HG03108 (cell line): ENCODE results near the gene SEL1L.
A peak's percentile ranks its signal among the peaks of the same experiment; 100 is the strongest.
"Not testable (repeated sequence)": the region's sequence is repeated elsewhere in the genome, so short reads cannot be mapped to it uniquely, and the experiment has no call there.

Experiments used
- ATAC-seq: cut with Tn5 transposase; IDR thresholded peaks from one replicate; pipeline ENCODE4 v1.9.1; 2021; ENCODE audit warnings: moderate library complexity; ENCODE audit not compliant: unreplicated experiment

SEL1L gene

DNA sequence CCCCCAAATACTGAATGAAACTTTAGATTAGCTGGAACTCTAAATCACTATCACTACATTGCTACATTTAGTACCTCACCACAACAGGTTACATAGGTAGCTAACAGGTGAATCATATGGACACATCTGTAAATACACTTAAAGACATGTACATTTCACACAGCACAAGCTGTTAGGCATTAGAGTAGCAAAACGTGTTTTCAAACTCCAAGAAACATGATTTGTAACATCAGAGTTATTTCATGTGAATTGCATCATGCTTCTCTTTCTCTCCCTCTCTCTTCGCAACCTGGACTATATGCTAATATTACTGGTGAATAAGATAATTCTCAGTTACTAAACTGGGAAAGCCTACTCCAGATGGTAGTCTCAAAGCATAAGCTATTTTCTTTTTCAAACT lies 4.3 kb downstream of the SEL1L start:
- ATAC-seq, result no peak

DNA sequence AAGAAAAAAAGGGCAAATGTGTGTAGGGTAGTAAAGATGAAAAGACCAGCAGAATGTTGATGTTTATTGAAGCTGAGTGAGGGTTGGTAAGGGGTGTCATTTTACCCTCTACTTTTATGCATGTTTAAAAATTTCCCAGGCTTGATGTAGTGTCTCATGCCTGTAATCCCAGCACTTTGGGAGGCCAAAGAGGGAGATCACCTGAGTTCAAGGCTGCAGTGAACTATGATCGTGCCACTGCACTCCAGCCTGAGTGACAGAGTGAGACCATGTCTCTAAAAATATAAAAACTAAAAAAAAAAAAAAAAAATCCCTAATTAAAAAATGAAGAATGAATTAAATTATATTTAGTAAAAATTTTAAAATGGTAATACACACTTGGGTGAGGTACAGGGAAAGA lies 8.5 kb downstream of the SEL1L start:
- ATAC-seq, result no peak

DNA sequence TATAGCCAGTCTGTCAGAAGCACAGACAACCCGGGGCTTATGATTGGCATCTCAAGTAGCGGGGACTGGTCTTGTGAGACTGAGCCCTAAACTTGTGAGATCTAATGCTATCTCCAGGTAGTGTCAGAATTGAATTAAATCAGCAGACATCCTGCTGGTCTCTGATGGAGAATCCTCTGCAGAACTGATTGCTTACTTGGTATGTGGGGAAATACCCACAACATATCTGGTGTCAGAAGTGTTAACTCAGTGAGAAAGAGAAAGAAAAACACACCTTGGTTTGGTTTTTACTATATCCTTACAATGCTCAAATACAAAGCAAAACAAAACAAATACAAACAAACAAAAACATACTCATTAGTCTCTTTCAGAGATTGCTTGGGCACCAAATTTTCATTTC lies 10.0 kb downstream of the SEL1L start:
- no peak for ATAC-seq

DNA sequence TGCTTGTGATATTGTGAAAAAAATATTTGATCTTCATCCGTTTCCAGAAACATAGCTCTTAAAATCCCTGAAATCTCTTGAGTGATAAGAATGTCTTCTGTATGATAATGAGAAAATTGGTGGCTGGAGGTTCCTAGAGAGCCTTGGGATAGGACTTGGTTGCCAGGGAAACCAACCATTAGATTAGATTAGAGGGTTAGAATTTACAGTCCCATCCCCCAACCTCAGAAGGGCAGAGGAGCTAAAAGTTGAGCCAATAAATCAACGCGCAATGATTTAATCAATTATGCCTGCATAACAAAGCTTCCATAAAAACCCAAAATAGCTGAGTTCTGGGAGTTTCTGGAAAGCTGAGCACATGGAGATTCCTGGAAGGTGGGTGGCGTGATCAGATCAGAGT lies 10.6 kb downstream of the SEL1L start:
- ATAC-seq, result no peak

DNA sequence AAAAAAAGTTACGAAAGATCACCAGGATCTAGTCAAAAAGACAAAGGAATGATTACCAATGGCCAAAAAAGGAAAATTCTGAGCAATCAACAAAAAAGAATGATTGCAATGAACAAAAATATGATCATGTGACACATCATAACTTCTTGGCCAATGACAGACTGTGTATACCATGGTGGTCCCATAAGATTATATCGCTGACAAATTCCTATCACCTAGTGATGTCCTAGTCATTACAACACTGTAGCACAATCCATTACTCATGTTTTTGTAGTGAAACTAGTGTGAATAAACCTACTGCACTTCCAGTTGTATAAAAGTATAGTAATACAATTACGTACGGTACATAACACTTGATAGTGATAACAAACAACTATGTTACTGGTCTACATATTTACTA lies 12.3 kb downstream of the SEL1L start:
- ATAC-seq, result no peak

DNA sequence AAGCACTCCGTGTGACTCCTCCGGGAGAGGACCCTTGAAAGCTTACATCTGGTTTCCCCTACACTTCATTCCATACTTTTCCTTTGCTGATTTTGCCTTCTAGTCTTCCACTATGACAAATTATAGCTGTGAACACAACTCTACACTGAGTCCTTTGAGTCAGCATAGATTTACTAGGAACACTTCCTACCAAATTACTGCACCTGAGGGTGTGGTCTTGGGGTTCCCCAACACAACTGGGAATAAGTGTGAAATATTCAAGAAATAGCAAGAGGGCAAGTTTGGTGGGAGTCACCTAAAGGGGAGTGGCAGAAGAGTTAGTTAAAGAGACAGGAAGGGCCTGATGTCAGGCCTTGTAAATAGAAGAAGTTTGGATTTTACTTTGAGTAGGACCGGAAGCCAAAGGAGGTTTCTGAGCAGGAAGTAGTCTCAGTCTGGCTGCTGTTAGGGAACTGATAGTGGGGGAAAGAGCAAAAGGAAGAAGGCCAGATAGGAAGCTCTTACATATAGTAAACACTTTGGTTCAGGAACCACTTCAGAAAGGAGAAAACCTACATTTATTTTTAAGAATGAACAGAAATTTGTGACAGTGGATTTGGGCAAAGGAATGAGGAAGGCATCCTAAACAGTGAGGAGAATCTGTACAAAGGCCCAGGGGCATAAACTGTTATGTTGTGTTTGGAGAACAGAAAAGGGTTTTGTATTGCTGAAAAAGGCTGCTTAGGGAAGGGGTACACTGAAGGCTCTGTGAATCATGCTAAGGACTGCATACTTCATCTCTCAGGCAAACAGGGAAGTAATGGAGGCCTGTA lies 14.2 kb downstream of the SEL1L start:
- ATAC-seq, result peak; percentile 63

DNA sequence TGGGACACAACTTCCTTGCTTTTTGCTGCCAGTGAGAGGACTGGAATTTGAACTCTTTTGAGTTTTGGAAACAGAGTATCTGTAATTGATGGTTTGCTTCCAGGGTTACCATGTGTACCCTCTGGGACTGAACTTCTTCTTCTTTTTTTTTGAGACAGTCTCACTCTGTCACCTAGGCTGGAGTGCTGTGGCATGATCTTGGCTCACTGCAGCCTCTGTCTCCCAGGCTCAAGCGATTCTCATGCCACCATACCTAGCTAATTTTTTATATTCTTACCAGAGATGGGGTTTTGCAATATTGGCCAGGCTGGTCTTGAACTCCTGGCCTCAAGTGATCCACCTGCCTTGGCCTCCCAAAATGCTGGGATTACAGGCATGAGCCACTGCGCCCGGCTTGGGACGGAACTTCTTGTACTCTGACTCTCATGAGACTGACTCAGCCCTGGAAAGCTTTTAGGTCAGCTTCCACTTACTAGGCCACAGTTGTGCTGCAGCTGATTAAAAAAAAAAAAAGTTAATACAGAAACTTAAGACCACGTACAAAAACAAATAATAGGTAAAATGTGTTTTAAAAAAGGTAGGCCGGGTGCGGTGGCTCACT lies 15.8 kb downstream of the SEL1L start:
- ATAC-seq, result no peak

DNA sequence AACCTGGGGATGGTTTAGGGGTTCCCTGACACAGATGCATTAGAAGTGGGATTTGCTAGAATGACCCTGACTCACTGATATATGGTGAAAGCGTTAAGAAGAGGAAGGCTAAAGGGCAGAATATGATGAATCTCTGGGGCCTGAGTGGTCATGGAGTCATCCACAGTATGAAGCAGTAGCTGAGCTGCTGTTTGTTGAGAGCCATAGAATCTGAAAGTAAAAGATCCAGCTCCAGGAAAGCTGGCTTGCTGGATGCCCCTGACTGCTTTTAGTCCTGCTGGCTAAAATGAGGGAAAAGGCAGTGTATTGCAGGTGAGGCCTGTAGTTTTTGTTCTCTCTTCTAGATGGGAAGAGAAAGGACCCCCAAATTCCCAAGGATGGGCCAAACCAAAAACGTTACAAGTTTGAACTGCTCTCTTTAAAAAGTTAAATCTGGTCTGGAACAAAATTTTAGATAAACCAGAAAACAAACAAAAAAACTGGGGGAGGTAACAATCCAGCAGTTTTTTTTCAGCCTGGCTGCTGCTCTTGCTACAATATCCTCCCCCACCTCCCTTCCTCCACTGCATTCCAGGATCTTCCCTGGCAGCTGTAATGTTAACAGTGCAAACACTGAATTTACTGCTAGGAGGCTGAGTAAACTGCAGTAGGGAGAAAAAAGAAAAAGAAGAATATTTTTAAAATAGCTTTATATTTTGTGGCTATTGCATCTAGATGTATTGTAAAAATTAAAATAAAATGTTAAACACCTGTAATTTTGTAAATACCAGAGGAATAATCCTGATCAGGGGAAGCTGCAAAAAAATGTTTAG lies 16.5 kb downstream of the SEL1L start:
- ATAC-seq, result no peak

DNA sequence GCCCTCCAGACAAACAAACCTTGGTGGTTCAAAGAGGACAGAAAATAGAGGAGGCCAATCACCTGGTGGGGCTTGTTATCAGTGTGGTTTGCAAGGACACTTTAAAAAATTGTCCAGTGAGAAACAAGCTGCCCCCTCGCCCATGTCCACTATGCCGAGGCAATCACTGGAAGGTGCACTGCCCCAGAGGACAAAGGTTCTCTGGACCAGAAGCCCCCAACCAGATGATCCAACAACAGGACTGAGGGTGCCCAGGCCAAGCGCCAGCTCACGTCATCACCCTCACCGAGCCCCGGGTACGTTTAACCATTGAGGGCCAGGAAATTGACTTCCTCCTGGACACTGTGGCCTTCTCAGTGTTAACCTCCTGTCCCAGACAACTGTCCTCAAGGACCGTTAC lies 17.7 kb downstream of the SEL1L start:
- not testable (repeated sequence) for ATAC-seq

DNA sequence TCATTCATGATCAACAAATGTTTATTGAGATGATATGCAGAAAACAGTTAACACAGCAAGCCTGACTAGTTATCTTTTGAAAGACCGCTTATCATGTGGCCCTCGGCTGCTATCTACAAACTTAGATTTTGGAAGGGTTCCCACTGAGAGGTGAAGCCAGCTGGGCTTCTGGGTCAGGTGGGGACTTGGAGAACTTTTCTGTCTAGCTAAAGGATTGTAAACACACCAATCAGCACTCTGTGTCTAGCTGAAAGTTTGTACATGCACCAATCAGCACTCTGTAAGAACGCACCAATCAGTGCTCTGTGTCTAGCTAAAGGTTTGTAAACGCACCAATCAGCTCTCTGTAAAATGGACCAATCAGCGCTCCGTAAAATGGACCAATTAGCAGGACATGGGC lies 20.8 kb downstream of the SEL1L start:
- ATAC-seq, result not testable (repeated sequence)

DNA sequence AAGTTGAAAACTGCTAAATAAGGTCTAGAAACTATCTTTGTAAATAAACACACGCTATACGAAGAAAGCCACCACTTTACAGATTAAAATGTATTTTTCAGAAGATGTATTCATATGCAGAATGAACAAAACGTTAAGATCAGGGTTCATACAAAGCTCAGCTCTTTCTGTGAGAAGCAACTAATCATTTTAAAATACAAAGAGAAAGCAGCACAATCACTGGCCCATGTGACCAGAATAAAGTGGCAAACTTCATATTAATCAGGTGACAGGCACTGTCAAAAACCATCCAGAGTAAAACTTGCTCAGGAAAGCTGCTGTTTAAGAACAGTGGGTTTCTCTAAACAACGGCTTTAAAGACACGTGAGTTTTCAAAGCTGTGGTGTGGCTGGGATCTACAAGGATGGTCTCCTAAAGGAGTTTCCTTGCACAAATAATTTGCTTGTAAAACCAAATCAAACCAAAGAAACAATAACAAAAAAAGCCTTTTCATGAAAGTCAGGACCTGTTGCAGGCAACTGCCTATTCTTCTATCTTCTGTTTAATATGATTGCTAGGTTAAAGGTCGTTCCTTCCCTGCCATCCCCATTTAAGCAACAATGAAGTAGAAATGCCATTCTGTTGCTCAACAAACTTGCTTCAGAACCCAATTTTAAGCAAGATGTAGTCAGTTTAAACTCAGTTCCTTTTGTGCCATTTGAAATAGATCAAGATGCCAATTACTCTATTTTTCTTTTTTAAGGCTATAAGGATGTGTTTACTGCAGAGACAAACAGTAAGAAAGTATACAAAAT lies 22.3 kb downstream of the SEL1L start:
- ATAC-seq, result no peak

DNA sequence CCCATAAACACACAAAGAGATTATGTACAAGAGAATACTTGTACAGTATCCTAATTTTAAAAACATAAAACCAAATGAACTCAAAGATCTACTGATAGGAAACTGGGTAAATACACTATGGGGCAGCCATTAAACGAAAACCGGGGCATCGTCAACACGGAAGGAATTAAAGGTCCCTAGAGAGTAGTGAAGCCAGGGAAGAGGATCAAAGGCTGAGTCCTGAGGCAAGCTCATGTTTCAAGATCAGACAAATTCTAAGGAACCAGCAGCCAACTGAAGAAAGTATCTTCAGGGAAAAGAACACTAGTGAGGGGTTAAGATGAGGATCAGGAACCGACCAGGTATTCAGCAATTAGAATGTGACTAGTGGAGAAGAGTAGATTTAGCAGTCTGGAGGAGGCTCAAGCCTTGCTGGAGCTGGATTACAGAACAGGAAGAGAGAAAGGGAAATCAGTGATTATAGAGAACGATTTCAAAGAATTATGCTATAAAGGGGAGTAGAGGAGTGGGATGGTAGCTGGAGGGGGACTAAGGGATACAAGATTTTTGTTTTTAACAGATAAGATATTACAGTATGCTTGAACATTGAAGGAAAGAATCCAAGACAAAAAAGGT lies 23.7 kb downstream of the SEL1L start:
- ATAC-seq, result no peak

DNA sequence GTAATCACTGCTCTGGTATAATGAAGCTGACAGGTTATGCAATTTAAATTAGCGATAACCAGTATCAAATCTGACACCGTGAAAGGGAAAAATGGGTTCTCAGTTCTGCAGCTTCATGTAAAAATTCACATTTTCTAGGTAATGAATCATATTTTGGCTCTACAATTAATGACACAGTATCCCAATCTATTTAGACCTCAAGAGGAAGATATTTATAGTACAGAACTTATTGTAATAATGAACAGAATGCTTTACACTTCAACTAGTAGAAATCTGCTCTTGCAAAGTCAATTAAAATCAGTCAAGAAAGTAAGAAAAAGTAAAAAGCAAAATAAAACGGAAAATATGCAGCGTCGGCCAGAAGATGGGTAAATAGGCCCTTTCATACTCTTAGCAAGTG lies 24.3 kb downstream of the SEL1L start:
- ATAC-seq, result no peak

DNA sequence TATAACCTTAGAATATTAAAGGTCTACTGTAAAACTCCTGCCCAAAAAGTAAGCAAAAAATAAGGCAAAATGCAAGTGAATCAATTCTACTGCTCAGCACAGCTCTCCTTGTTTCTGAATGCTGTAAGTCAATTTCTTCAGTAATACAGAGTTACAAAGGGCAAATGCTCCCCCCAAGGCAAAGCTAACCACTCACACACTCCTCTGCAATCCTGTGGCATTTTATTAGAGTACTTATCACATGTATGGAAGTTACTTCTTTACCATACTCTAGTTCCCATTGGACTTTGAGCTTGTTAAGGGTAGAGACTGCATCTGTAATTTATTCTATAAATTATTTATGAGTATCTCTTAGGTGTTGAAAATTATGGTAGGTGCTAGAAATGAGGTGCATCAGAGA lies 27.2 kb downstream of the SEL1L start:
- no peak for ATAC-seq

DNA sequence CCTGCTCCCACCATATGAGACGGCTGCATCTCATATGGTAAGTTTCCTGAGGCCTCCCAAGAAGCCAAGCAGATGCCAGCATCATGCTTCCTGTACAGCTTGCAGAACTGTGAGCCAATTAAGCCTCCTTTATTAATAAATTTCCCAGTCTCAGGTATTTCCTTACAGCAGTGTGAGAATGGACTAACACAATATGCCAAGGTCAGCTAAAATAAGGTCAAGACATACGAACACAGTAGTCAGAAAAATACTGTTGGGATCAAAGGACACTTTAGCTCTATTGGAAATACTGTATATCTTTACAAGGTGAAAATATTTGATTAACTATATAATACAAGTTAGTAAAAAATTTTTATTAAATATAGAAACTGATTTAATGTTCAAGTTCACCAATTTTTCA lies 28.8 kb downstream of the SEL1L start:
- ATAC-seq, result no peak

DNA sequence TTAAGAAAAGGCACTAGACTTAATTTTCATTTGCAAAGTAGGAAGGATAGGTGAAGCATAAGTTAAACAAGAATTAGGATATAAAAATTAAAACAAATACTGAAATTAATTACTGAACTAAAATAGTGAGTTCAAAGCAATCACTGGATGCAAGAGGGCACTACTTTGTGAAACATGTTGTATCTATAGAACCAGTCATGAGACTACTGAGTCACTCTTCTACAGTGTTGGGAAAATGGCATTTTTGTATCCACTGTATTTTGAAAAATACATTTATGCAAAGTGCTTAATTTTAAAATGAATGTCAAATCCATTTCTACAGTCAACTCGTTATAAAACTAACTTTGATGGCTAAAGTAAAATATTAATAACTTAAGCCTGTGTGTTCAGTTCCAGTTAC lies 47.9 kb downstream of the SEL1L start:
- ATAC-seq, result no peak

DNA sequence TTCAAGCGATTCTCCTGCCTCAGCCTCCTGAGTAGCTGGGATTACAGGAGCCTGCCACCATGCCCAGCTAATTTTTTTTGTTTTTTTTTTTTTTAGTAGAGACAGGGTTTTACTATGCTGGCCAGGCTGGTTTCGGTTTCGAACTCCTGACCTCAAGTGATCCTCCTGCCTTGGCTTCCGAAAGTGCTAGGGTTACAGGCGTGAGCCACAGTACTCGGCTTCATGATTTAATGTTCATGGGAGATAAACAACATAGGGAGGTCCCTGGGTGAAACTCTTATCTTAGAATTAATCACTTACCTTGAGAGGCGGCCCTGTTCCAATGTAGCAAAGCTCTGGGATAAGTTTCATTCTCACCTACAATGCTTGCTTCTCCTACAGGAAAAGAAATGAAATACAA lies 48.3 kb downstream of the SEL1L start:
- ATAC-seq, result peak; percentile 90

DNA sequence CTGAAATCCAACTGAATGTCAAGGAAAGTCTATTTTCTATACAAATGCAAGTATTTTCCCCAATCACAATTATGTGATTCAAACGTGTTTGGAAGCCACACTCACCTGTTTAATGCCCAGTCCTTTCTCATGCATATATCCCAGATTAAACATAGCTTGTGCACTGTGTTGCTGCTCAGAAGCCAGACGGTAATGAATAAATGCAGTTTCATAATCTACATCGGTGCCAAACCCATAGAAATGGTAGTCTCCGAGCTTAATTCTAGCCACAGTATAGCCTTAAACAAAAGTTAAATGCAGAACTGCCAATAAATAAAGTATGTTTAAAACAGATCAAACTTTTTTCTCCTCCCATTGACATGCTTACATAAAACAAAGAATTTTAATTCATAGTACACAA lies 49.5 kb downstream of the SEL1L start:
- ATAC-seq, result no peak

DNA sequence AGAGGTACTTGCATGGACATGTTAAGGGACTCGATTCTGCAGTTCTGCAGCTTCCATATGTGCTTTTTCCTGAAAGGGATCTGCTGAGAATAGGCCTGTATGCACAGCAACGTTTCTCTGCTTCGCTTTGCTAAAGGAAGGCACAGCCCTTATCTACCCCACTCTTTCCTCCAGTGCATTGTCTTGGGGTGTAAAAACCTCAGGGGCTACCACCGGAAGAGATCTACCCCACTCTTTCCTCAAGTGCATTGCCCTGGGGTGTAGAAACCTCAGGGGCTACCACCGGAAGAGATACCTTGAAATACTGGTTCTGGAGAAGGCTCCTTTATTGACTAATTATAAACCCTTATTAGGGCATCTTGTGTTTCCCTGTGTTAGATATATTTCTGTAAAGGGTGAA lies 52.9 kb downstream of the SEL1L start:
- ATAC-seq, result no peak

DNA sequence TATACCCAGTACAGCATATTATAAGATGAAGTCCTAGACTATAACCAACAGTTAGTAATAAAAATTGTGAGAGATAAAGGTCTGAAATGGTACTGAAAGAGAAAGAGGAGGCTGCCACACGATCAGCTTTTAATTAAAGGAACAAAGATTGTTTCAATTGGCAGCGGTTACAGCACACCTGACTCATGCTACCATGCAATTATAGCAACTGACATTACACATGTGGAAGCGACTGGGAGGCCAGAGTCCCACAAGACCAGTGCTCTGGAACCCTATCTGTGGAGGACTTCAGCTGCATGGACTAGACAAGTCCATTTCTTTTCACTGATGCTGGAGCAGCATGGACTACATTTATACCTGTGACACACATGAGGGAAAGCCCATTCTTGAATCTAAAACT lies 55.2 kb downstream of the SEL1L start:
- no peak for ATAC-seq

DNA sequence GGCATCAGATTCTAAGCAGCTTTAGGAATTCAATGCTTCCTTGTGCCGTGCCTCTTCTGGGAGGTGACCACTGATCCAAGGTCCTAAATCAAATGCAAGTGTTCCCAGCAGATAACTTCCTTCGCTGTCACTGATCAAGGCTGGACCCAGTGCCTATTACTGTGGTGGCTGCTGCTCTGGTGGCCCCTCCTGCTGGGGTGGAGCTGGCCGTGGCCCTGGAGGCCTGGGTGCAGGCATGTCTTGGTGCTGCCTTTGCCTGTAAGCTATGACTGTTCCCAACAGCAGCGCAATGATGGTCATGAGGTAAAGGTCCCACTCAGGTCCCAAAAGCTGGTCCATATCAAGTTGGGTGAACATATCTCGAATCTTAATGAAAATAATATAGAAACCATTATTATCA lies 56.8 kb downstream of the SEL1L start:
- ATAC-seq, result no peak
